ENCODE results near the gene SIX1.

SIX1 gene

GRCh38 chr14:60648934-60649874 lies at the start of gene SIX1:
Gene SIX1, minus strand, starts transcription at chr14:60649477. Its CDS starts 288 bp downstream, at chr14:60649189.
- peak; percentile 27 for DNase-seq

- no peak for DNase-seq
These were observed 46.0 kb upstream of the SIX1 start for GRCh38 chr14:60695327-60695726.

- DNase-seq: no peak
These were observed 42.3 kb upstream of the SIX1 start for GRCh38 chr14:60691383-60692113.

- no peak for DNase-seq
These were observed 37.6 kb upstream of the SIX1 start for GRCh38 chr14:60686865-60687264.

GRCh38 chr14:60684203-60684602 lies 34.9 kb upstream of the SIX1 start:
- no peak for DNase-seq

GRCh38 chr14:60681271-60681670 lies 32.0 kb upstream of the SIX1 start:
- DNase-seq: no peak

GRCh38 chr14:60680511-60680910 lies 31.2 kb upstream of the SIX1 start:
- DNase-seq: no peak

GRCh38 chr14:60679566-60680258 lies 30.4 kb upstream of the SIX1 start:
- DNase-seq: no peak

- no peak for DNase-seq
These were observed 28.4 kb upstream of the SIX1 start for GRCh38 chr14:60677701-60678100.

GRCh38 chr14:60670989-60671388 lies 21.7 kb upstream of the SIX1 start:
- DNase-seq: no peak

- no peak for DNase-seq
These were observed 19.3 kb upstream of the SIX1 start for GRCh38 chr14:60668431-60669112.

GRCh38 chr14:60665177-60665550 lies 15.9 kb upstream of the SIX1 start:
- no peak for DNase-seq

GRCh38 chr14:60662982-60663381 lies 13.7 kb upstream of the SIX1 start:
- DNase-seq: no peak

GRCh38 chr14:60661721-60662120 lies 12.4 kb upstream of the SIX1 start:
- DNase-seq: no peak

- DNase-seq: no peak
These were observed 9.8 kb upstream of the SIX1 start for GRCh38 chr14:60658909-60659585.

- no peak for DNase-seq
These were observed 9.0 kb upstream of the SIX1 start for GRCh38 chr14:60658211-60658690.

GRCh38 chr14:60657456-60658210 lies 8.4 kb upstream of the SIX1 start:
- no peak for DNase-seq

GRCh38 chr14:60656686-60657455 lies 7.6 kb upstream of the SIX1 start:
- peak; percentile 10 for DNase-seq

GRCh38 chr14:60655898-60656685 lies 6.8 kb upstream of the SIX1 start:
- no peak for DNase-seq
